Thyroid gland (tissue), 4 donors: ENCODE measurements around the gene EHBP1.

Source experiments
- POLR2A ChIP-seq, 2 donors: fragments of 450-650 bp; IDR thresholded peaks; one replicate each; pipeline ENCODE4 v1.6.1; 2017; ENCODE audit warnings: antibody characterized with exemption in 2 of 2, mild to moderate bottlenecking in 2 of 2, moderate library complexity in 1 of 2
- TF ChIP-seq, protein P1 (sequence below), 6 experiments: fragments of 200-600 bp in 3 of 6; fragments of 450-650 bp in 3 of 6; sonication (generic) in 3 of 6; IDR thresholded peaks; one replicate each; pipeline ENCODE4 v1.5.1; 2016 to 2019; ENCODE audit warnings: antibody characterized with exemption in 6 of 6, mild to moderate bottlenecking in 2 of 6, inconsistent platforms in 1 of 6, moderate library complexity in 1 of 6

DNA sequence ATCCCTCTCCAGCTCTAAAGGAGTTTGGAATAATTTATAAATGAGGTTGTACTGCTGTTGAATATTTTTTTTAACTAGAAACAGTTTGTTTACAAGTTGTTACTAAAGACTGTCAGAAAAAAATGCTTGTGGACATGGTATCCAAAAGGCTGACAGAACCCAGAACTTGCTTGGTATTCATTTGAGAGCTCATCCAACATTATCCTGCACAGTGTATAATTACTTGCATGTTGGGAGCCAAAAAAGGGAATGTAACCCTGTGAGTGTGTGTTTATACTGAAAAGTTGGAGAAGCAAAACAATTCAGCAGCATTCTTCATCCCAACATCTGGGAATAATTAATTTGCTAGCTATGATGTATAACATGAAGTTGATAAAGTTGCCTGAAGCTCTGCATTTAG lies 42.1 kb upstream of the EHBP1 start:
- TF ChIP-seq, protein P1, sequence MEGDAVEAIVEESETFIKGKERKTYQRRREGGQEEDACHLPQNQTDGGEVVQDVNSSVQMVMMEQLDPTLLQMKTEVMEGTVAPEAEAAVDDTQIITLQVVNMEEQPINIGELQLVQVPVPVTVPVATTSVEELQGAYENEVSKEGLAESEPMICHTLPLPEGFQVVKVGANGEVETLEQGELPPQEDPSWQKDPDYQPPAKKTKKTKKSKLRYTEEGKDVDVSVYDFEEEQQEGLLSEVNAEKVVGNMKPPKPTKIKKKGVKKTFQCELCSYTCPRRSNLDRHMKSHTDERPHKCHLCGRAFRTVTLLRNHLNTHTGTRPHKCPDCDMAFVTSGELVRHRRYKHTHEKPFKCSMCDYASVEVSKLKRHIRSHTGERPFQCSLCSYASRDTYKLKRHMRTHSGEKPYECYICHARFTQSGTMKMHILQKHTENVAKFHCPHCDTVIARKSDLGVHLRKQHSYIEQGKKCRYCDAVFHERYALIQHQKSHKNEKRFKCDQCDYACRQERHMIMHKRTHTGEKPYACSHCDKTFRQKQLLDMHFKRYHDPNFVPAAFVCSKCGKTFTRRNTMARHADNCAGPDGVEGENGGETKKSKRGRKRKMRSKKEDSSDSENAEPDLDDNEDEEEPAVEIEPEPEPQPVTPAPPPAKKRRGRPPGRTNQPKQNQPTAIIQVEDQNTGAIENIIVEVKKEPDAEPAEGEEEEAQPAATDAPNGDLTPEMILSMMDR (IDR thresholded peaks at IDR 0.05), result no peak
- TF ChIP-seq POLR2A (IDR thresholded peaks at IDR 0.05), result no peak
